A549 (cell line): Measurements from ENCODE around the gene CELSR1. TPM values are rescaled to one million over a fixed set of nuclear protein-coding genes. Genes with fewer than 3 reads are reported as not detected.
"Not testable (repeated sequence)": the region's sequence is repeated elsewhere in the genome, so short reads cannot be mapped to it uniquely, and the experiment has no call there.

Source experiments
- ATAC-seq, 2 experiments: fragments of 200-7000 bp in 1 of 2; fragments of >200 bp in 1 of 2; cut with Nextera tagmentation in 1 of 2; cut with Tn5 transposase in 1 of 2; 3 replicates each; pipeline versions ENCODE4 v1.8.0 to v1.9.1; 2018 to 2020; ENCODE audit warnings: mild to moderate bottlenecking in 1 of 2, moderate library complexity in 1 of 2
- CTCF ChIA-PET: fragments of 300-600 bp; sonication (Branson Sonifier 250); formaldehyde crosslinking; extraction: SDS; loops from one replicate; lab custom pipeline; 2021; ENCODE audit warnings: antibody characterized with exemption, inconsistent platforms; lab: Yijun Ruan, JAX
- POLR2A ChIA-PET: fragments of 350-600 bp; formaldehyde crosslinking; extraction: SDS; loops from one replicate; lab custom pipeline; 2021; ENCODE audit warnings: antibody characterized with exemption, inconsistent platforms; lab: Yijun Ruan, JAX
- DNase-seq, 2 experiments: peaks; one replicate each; pipeline versions ENCODE4 v3.0.0 to v3.0.0-alpha.2; 2011 to 2016; ENCODE audit warnings: low read depth in 1 of 2, low spot score in 1 of 2
- FAIRE-seq: peaks from 2 replicates; lab custom pipeline; 2011; peaks lifted over from hg19 to GRCh38; lab: Jason Lieb, UNC
- H3K27ac ChIP-seq, 2 experiments: fragments of >200 bp; sonication (Bioruptor Twin); formaldehyde crosslinking; 3 replicates each; pipeline ENCODE4 v1.5.1; 2016 to 2017
- H3K4me1 ChIP-seq: fragments of >200 bp; sonication (Bioruptor Twin); formaldehyde crosslinking; 3 replicates; pipeline ENCODE4 v1.6.1; 2016
- H3K4me2 ChIP-seq: fragments of >200 bp; sonication (Bioruptor Twin); formaldehyde crosslinking; 3 replicates; pipeline ENCODE4 v1.6.1; 2016
- H3K4me3 ChIP-seq: fragments of >200 bp; sonication (Bioruptor Twin); formaldehyde crosslinking; 3 replicates; pipeline ENCODE4 v1.5.1; 2016
- H3K9me3 ChIP-seq: fragments of >200 bp; sonication (Bioruptor Twin); formaldehyde crosslinking; 3 replicates; pipeline ENCODE4 v1.6.1; 2016
- CBX2 ChIP-seq: fragments of 200-600 bp; sonication (generic); IDR thresholded peaks from 2 replicates; pipeline ENCODE4 v1.6.1; 2016; ENCODE audit warnings: low read depth, mild to moderate bottlenecking, borderline replicate concordance
- CEBPB ChIP-seq, 2 experiments: fragments of >200 bp in 1 of 2; sonication (Bioruptor Twin) in 1 of 2; formaldehyde crosslinking in 1 of 2; IDR thresholded peaks; 2 replicates each; pipeline ENCODE4 v1.6.1; 2012 to 2016
- CHD2 ChIP-seq: fragments of 150-350 bp; IDR thresholded peaks from 2 replicates; pipeline ENCODE4 v1.6.1; 2014; ENCODE audit warnings: low read length; ENCODE audit not compliant: partially characterized antibody
- CHD4 ChIP-seq: fragments of 200-600 bp; sonication (generic); IDR thresholded peaks from 2 replicates; pipeline ENCODE4 v1.6.1; 2016; ENCODE audit warnings: antibody characterized with exemption, mild to moderate bottlenecking, borderline replicate concordance
- EHMT2 ChIP-seq: fragments of 200-600 bp; sonication (generic); IDR thresholded peaks from 2 replicates; pipeline ENCODE4 v1.6.1; 2016; ENCODE audit warnings: antibody characterized with exemption, low read depth, mild to moderate bottlenecking, moderate library complexity
- ELK1 ChIP-seq: fragments of 150-350 bp; IDR thresholded peaks from 2 replicates; pipeline ENCODE4 v1.6.1; 2014; ENCODE audit warnings: low read depth, mild to moderate bottlenecking, low read length
- EP300 ChIP-seq, 2 experiments: fragments of >200 bp; sonication (Bioruptor Twin); formaldehyde crosslinking; IDR thresholded peaks; 2 replicates in 1 of 2; 3 replicates in 1 of 2; pipeline ENCODE4 v1.6.1; 2016 to 2017
- HDAC2 ChIP-seq: fragments of 200-600 bp; sonication (generic); IDR thresholded peaks from 2 replicates; pipeline ENCODE4 v1.6.1; 2016
- HEYL ChIP-seq: fragments of 250-450 bp; sonication (Bioruptor Pico); IDR thresholded peaks from 2 replicates; pipeline ENCODE4 v1.8.0; 2021; ENCODE audit warnings: mild to moderate bottlenecking, moderate library complexity
- HMGXB4 ChIP-seq: fragments of 250-450 bp; sonication (Bioruptor Pico); IDR thresholded peaks from 2 replicates; pipeline ENCODE4 v1.5.0; 2021; ENCODE audit warnings: mild to moderate bottlenecking, moderate library complexity, borderline replicate concordance
- HOXA7 ChIP-seq: fragments of 250-450 bp; sonication (Bioruptor Pico); IDR thresholded peaks from 2 replicates; pipeline ENCODE4 v1.5.0; 2020; ENCODE audit warnings: mild to moderate bottlenecking, moderate library complexity
- MAZ ChIP-seq: fragments of 150-350 bp; IDR thresholded peaks from 2 replicates; pipeline ENCODE4 v1.6.1; 2014; ENCODE audit warnings: antibody characterized with exemption, low read depth, low read length, borderline replicate concordance
- MYC ChIP-seq: IDR thresholded peaks from 2 replicates; pipeline ENCODE4 v1.6.1; 2012; ENCODE audit warnings: mild to moderate bottlenecking, inconsistent platforms, low read length, improper control_type of control experiment, borderline replicate concordance
- NFE2L2 ChIP-seq: fragments of 150-350 bp; conservative IDR thresholded peaks from 2 replicates; pipeline ENCODE4 v1.6.1; 2014; ENCODE audit warnings: low read length
- NPAS2 ChIP-seq: fragments of 250-450 bp; sonication (Bioruptor Pico); IDR thresholded peaks from 2 replicates; pipeline ENCODE4 v1.8.0; 2022; ENCODE audit warnings: mild to moderate bottlenecking, moderate library complexity, borderline replicate concordance
- PHF8 ChIP-seq: fragments of 200-600 bp; sonication (generic); IDR thresholded peaks from 2 replicates; pipeline ENCODE4 v1.6.1; 2016; ENCODE audit warnings: low read depth, mild to moderate bottlenecking, antibody characterized with exemption, moderate library complexity, borderline replicate concordance
- POLR2AphosphoS2 ChIP-seq: conservative IDR thresholded peaks from 2 replicates; pipeline ENCODE4 v1.6.1; 2012; ENCODE audit warnings: low read length, improper control_type of control experiment, inconsistent platforms
- REST ChIP-seq: fragments of 200-600 bp; sonication (generic); IDR thresholded peaks from 2 replicates; pipeline ENCODE4 v1.6.1; 2016; ENCODE audit warnings: antibody characterized with exemption, mild to moderate bottlenecking, moderate library complexity
- RFX5 ChIP-seq: fragments of 450-650 bp; IDR thresholded peaks from 2 replicates; pipeline ENCODE4 v1.7.1; 2014; ENCODE audit warnings: antibody characterized with exemption, mild to moderate bottlenecking, moderate library complexity
- RNF2 ChIP-seq: fragments of 200-600 bp; sonication (generic); IDR thresholded peaks from 2 replicates; pipeline ENCODE4 v1.6.1; 2016; ENCODE audit warnings: low read depth, mild to moderate bottlenecking, antibody characterized with exemption, moderate library complexity, borderline replicate concordance
- SMC3 ChIP-seq: fragments of >200 bp; sonication (Bioruptor Twin); formaldehyde crosslinking; IDR thresholded peaks from 3 replicates; pipeline ENCODE4 v1.6.1; 2018; ENCODE audit warnings: inconsistent platforms
- TFCP2L1 ChIP-seq: fragments of 250-450 bp; sonication (Bioruptor Pico); IDR thresholded peaks from 2 replicates; pipeline ENCODE4 v1.5.0; 2021; ENCODE audit warnings: mild to moderate bottlenecking
- TP53 ChIP-seq: fragments of 250-450 bp; sonication (Bioruptor Pico); IDR thresholded peaks from 2 replicates; pipeline ENCODE4 v1.5.0; 2021; ENCODE audit warnings: mild to moderate bottlenecking, moderate library complexity
- ZC3H11A ChIP-seq: fragments of 450-650 bp; IDR thresholded peaks from 2 replicates; pipeline ENCODE4 v1.6.1; 2014; ENCODE audit warnings: antibody characterized with exemption, mild to moderate bottlenecking
- ZNF302 ChIP-seq: fragments of 250-450 bp; sonication (Bioruptor Pico); IDR thresholded peaks from 2 replicates; pipeline ENCODE4 v1.9.0; 2021; ENCODE audit warnings: inconsistent platforms, mild to moderate bottlenecking, moderate library complexity
- ZSCAN20 ChIP-seq: fragments of 250-450 bp; sonication (Bioruptor Pico); IDR thresholded peaks from 2 replicates; pipeline ENCODE4 v1.8.0; 2022; ENCODE audit warnings: mild to moderate bottlenecking, moderate library complexity
- WGBS: methylation state at CpG from one replicate; pipeline ENCODE4 v1.1.6; 2017; ENCODE audit errors: missing lambda C conversion rate; 5-methylcytosine and 5-hydroxymethylcytosine counted together
- polyA plus RNA-seq, 4 experiments: library from polyadenylated mRNA; depleted of rRNA in 3 of 4; stranded (reverse); fragments of >200 nt; fragmentation: RNase III in 1 of 4; extraction: RNeasy Plus Mini Kit Qiagen cat#74134 plus additional on column Dnase treatment in 1 of 4; gene quantifications; 2 replicates in 3 of 4; 3 replicates in 1 of 4; pipeline ENCODE4 v1.2.3, GENCODE V29; 2011 to 2017

Gene CELSR1
- polyA plus RNA-seq, 2 of the 4 experiments (the other 2 are of a cell fraction) = 15.3 to 31.8 TPM

GRCh38 chr22:46397514-46397913, 139.9 kb downstream of the CELSR1 start:
- CTCF ChIA-PET = interaction anchor here (1.2 kb wide), 1 partner anchor 30 kb away, joined by 6 read pairs; no protein-coding TSS in a partner anchor
- FAIRE-seq (no peak), DNase-seq (no peak), ATAC-seq (no peak)
- Histone ChIP-seq H3K27ac (no peak overlapping the region), H3K4me3 (no peak overlapping the region), H3K9me3 (no peaks in the 10 kb centered on the region), H3K4me1 (no peaks in the 10 kb centered on the region), H3K4me2 (no peak overlapping the region)
- no peak for TF ChIP-seq MAZ
- TF ChIP-seq REST = no peak
- no peak for TF ChIP-seq ELK1
- TF ChIP-seq POLR2AphosphoS2 = no peak
- no peak for TF ChIP-seq NFE2L2
- TF ChIP-seq HDAC2 = no peak
- no peak for TF ChIP-seq ZC3H11A
- TF ChIP-seq EP300 (IDR thresholded peaks at IDR 0.05) = no peak
- no peak for TF ChIP-seq HOXA7 (CRISPR knock-in tag)
- no peak for TF ChIP-seq CHD4
- TF ChIP-seq SMC3 = no peak
- no peak for TF ChIP-seq CEBPB (IDR thresholded peaks at IDR 0.05)
- no peak for TF ChIP-seq HEYL (CRISPR knock-in tag)
- no peak for TF ChIP-seq EHMT2
- TF ChIP-seq TP53 (CRISPR knock-in tag) = no peak
- no peak for TF ChIP-seq ZSCAN20 (CRISPR knock-in tag)
- TF ChIP-seq CBX2 = no peak
- TF ChIP-seq TFCP2L1 (CRISPR knock-in tag) = no peak
- 96% methylated on average over 12 of the region's 18 CpGs for WGBS
- POLR2A ChIA-PET = no interaction called here

GRCh38 chr22:46397049-46397448, 140.4 kb downstream of the CELSR1 start:
- CTCF ChIA-PET = interaction anchor here (1.2 kb wide), 1 partner anchor 29 kb away, joined by 6 read pairs; no protein-coding TSS in a partner anchor
- FAIRE-seq, DNase-seq, H3K27ac ChIP-seq, ATAC-seq, H3K9me3 ChIP-seq, H3K4me2 ChIP-seq, POLR2A ChIA-PET, H3K4me1 ChIP-seq, H3K4me3 ChIP-seq: not testable (repeated sequence)
- WGBS = 94% methylated on average over 4 of the region's 5 CpGs

- no peak for ATAC-seq
- Histone ChIP-seq H3K27ac (no peak overlapping the region), H3K4me2 (no peak overlapping the region), H3K4me1 (no peaks in the 10 kb centered on the region), H3K9me3 (no peaks in the 10 kb centered on the region), H3K4me3 (no peak overlapping the region)
- CTCF ChIA-PET = interaction anchor here (5.0 kb wide), 1 partner anchor 28 kb away, joined by 18 read pairs; no protein-coding TSS in a partner anchor
- no peak for FAIRE-seq
- WGBS = 89% methylated on average over 9 of the region's 13 CpGs
- DNase-seq = no peak
- POLR2A ChIA-PET = no interaction called here
- TF ChIP-seq ELK1 (no peak), NPAS2 (CRISPR knock-in tag) (no peak), CHD2 (no peak), MYC (no peak), RFX5 (no peak), HMGXB4 (CRISPR knock-in tag) (no peak), RNF2 (no peak), ZNF302 (CRISPR knock-in tag) (no peak), PHF8 (no peak)
These were observed 142.3 kb downstream of the CELSR1 start for GRCh38 chr22:46395145-46395544.
